Amniotic epithelial cell (primary cell): ENCODE measurements around the gene AKAP6.
A peak's percentile ranks its signal among the peaks of the same experiment; 100 is the strongest.

Source experiments
- DNase-seq: peaks from one replicate; pipeline ENCODE4 v3.0.0-alpha.2; 2010; ENCODE audit warnings: low read depth

Gene AKAP6

DNA sequence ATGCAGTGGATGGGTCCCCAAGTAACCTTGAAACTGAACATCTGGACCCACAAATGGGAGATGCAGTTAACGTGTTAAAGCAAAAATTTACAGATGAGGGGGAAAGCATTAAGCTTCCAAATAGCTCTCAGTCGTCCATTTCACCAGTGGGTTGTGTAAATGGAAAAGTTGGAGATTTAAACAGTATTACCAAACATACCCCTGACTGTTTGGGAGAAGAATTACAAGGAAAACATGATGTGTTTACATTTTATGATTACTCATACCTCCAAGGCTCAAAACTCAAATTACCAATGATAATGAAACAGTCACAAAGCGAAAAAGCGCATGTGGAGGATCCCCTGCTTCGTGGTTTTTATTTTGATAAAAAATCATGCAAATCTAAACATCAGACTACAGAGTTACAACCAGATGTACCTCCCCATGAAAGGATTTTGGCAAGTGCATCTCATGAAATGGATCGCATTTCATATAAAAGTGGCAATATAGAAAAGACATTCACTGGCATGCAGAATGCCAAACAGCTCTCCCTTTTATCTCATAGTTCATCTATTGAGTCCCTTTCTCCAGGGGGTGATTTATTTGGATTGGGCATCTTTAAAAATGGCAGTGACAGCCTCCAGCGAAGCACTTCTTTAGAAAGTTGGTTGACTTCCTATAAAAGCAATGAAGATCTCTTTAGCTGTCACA is 493.0 kb downstream of the AKAP6 start:
- no peak for DNase-seq

- DNase-seq: no peak
Measured at GRCh38 chr14:32823706-32824105, 494.6 kb downstream of the AKAP6 start.

GRCh38 chr14:32824195-32824594 is 495.1 kb downstream of the AKAP6 start:
- DNase-seq: no peak

GRCh38 chr14:32825058-32825457 is 496.0 kb downstream of the AKAP6 start:
- DNase-seq: no peak

DNA sequence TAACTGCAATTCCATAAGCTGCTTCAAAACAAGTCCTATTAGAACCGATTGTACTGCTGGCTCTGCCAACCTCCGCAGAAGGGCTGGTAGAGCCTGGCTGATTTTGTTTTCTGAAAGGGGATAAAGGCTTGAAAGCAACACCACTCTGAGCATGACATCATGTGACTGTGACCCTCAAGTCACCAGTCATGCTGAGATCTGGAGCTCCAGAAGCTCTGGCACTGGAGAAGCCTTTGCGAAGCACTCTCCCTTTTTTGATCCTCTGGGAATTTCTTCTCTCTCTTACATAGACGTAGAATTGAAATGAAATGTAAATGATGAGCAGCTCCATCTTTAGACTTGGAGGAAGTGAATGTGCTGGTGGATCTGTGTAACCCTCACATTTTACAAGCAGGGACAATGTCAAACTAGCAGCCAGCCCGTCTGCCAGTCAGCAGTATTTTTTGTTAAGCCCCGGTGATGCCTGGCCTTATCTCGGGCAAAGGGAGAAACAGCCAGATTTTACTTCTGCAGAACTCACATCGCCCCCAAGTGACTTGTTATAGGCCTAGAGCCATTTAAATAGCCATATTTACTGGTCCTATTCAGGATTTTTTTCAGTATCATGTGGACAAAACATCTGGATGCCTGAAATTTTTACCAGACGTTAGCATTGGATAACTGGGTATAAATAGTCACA is 497.4 kb downstream of the AKAP6 start:
- peak; percentile 12 for DNase-seq

- DNase-seq: no peak
Measured at GRCh38 chr14:32827514-32827913, 498.4 kb downstream of the AKAP6 start.

- no peak for DNase-seq
Measured at GRCh38 chr14:32835924-32836323, 506.8 kb downstream of the AKAP6 start.

DNA sequence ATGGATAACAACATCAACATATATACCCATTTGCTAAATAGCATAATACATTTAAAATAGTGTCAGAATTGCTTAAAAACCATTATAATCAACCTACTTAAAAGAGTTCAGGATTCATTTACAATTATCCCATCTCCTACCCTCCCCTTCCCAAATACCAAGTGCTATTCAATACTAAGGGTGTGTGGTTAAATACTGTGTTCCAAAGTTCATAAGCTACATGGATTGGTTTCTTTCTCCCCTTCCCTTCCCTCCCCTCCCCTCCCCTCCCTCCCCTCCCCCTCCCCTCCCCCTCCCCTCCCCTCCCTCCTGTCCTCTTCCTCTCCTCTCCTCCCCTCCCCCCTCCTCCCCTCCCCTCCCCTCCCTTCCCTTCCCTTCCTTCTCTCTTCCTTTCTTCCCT is 512.6 kb downstream of the AKAP6 start:
- no peak for DNase-seq

- no peak for DNase-seq
Measured at GRCh38 chr14:32846821-32847365, 517.8 kb downstream of the AKAP6 start.

DNA sequence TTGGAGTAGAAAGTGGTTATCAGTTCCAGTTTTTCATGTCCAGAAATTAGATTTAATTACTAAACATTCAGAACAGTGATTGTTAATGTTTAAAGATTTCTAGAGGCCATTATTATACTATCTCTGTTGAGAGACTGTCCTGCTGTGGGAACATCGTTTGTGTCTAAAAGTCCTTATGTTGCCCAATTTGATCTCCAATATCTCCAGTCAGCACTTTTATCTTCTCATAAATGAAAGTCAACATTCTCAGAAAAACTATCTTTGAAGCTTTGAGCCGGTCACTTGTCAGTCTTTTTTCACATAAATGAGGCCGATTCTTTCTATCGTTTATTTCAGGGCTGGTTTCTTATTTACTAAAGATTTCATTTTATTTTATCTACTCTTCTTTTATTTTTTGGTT is 518.8 kb downstream of the AKAP6 start:
- no peak for DNase-seq

DNA sequence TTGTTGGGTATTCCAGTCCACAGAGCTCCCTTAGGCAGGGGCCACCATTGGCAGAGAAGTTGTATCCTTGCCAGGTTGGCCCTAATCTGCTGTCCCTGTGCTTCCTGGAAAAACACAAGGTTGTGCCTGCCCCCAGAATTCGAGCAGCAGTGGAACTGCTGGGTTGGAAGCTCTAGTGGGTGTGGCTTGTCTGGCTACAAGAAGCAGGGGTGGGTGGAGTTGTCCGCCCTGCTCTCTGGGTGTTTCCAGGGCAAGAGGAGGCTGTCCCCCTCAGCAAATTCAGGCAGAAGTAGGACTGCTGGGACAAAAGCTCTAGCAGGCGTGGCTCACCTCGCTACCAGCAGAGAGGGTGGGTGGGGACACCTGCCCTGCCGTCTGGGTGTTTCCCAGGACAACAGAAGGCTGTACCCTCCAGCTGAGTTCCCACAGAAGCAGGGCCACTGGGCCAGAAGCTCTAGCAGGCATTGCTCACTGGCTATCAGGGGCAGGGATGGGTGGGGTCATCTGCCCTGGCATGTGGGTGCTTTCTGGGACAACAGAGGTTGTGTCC is 536.8 kb downstream of the AKAP6 start:
- no peak for DNase-seq

DNA sequence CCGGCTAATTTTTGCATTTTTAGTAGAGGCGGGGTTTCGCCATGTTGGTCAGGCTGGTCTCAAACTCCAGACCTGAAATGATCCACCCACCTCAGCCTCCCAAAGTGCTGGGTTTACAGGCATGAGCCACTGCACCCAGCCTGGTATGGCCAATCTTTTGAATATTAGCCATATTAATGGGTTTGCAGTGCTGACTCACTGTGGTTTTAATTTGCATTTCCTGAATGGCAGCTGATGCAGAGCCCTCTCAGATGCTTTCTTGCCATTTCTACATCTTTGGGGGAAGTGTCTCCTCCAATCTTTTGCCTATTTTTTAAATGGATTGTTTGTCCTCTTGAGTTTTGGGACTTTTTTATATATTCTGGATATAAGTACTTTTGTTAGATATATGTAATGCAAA is 554.1 kb downstream of the AKAP6 start:
- no peak for DNase-seq
